SH-SY5Y (cell line): ENCODE results near the gene CEL.

Experiments
- GATA2 ChIP-seq: IDR thresholded peaks from 2 replicates; pipeline ENCODE4 v1.6.1; 2011; ENCODE audit warnings: mild to moderate bottlenecking, low read depth, low read length
- GATA3 ChIP-seq: IDR thresholded peaks from 2 replicates; pipeline ENCODE4 v1.6.1; 2011; ENCODE audit warnings: low read depth, mild to moderate bottlenecking, low read length, moderate library complexity

DNA sequence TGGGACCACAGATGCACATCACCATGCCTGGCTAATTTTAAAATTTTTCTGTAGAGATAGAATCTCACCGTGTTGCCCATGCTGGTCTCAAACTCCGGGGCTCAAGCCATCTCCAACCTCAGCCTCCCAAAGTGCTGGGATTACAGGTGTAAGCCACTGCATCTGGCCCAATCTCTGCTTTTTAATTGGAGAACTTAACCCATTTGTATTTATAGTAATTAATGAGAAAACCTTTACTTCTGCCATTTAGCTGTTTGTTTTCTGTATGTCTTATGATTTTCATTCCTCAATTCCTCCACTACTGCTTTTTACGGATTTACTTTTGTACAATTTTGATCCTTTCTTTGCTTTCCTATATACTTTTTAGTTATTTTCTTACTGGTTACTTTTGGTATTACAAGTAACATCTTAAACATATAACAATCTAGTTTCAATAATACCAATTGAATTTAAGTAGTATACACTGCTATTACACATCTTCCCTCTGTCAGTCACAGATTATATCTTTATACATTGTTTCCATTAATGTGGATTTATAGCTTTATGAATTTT, 33.1 kb downstream of the CEL start:
- TF ChIP-seq GATA3 (no peak), GATA2 (no peak)
